Suprapubic skin (tissue), 4 donors: ENCODE data around the gene ZNF665. TPM values are rescaled to one million over a fixed set of nuclear protein-coding genes. Genes with fewer than 3 reads are reported as not detected.

Experiments used
- DNase-seq, 2 donors: peaks; one replicate each; pipeline ENCODE4 v3.0.0-alpha.2; 2019; ENCODE audit warnings: low spot score in 2 of 2
- H3K27ac ChIP-seq: fragments of 200-600 bp; sonication (generic); one replicate; pipeline ENCODE4 v1.5.1; 2019
- H3K27me3 ChIP-seq: fragments of 200-600 bp; sonication (generic); one replicate; pipeline ENCODE4 v1.5.1; 2019
- H3K36me3 ChIP-seq: fragments of 200-600 bp; sonication (generic); one replicate; pipeline ENCODE4 v1.5.1; 2019
- H3K4me1 ChIP-seq: fragments of 200-600 bp; sonication (generic); one replicate; pipeline ENCODE4 v1.5.1; 2019
- H3K4me3 ChIP-seq: fragments of 200-600 bp; sonication (generic); one replicate; pipeline ENCODE4 v1.5.1; 2019; ENCODE audit warnings: mild to moderate bottlenecking
- H3K9me3 ChIP-seq: fragments of 200-600 bp; sonication (generic); one replicate; pipeline ENCODE4 v1.5.1; 2019
- CTCF ChIP-seq, 2 donors: fragments of 200-600 bp in 1 of 2; fragments of 450-650 bp in 1 of 2; sonication (generic) in 1 of 2; IDR thresholded peaks; one replicate each; pipeline ENCODE4 v1.5.1; 2016 to 2019; ENCODE audit warnings: antibody characterized with exemption in 2 of 2, mild to moderate bottlenecking in 1 of 2, moderate library complexity in 1 of 2
- EP300 ChIP-seq: sonication (generic); formaldehyde crosslinking; IDR thresholded peaks from one replicate; pipeline ENCODE4 v1.6.1; 2017; ENCODE audit warnings: antibody characterized with exemption
- POLR2A ChIP-seq, 2 donors: fragments of 450-650 bp; IDR thresholded peaks; one replicate each; pipeline ENCODE4 v1.6.1; 2017; ENCODE audit warnings: antibody characterized with exemption in 2 of 2, mild to moderate bottlenecking in 2 of 2, moderate library complexity in 2 of 2
- POLR2AphosphoS5 ChIP-seq, 3 donors: sonication (generic); formaldehyde crosslinking; IDR thresholded peaks; one replicate each; pipeline ENCODE4 v1.6.1; 2017; ENCODE audit warnings: antibody characterized with exemption in 3 of 3
- WGBS: methylation state at CpG from one replicate; pipeline ENCODE4 v1.1.5; 2018; 5-methylcytosine and 5-hydroxymethylcytosine counted together
- total RNA-seq, 4 donors: library from RNA; depleted of rRNA; stranded (reverse); fragments of >200 nt; gene quantifications; one replicate each; pipeline ENCODE4 v1.1.0, GENCODE V29; 2016

Gene ZNF665
- total RNA-seq, 4 donors from 2014 or later: 2.6 to 17.0 (median 7.6) TPM

DNA sequence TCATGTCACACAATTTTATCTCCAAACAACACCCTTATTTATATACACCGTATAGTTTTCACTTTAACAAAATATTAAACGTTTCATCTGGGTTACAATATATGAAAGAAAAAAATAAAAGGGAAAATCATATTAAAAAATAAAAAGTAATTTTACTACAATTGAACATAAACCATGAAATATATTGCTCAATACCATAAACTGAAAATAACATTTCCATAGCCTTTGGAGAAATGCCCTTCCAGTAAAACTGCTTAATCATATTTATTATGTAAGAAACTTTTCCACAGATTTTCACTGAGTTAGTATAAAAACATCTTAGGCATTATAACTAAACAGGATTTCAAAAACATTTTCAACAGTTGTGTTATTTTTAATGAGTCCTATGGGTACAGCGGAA lies 32.8 kb downstream of the ZNF665 start:
- H3K27ac ChIP-seq: no peak overlapping the region
- H3K4me1 ChIP-seq: peaks cover 23% of the 10 kb centered on the region
- peaks cover 33% of the 10 kb centered on the region for H3K9me3 ChIP-seq
- no peak for DNase-seq
- peaks cover 9% of the 10 kb centered on the region for H3K36me3 ChIP-seq
- TF ChIP-seq POLR2A (IDR thresholded peaks at IDR 0.05) (no peak), EP300 (no peak), CTCF (IDR thresholded peaks at IDR 0.05) (no peak), POLR2AphosphoS5 (IDR thresholded peaks at IDR 0.05) (no peak)
- H3K27me3 ChIP-seq: no peaks in the 10 kb centered on the region
- WGBS: 90% methylated on average over 3 of the region's 3 CpGs
- no peak overlapping the region for H3K4me3 ChIP-seq

DNA sequence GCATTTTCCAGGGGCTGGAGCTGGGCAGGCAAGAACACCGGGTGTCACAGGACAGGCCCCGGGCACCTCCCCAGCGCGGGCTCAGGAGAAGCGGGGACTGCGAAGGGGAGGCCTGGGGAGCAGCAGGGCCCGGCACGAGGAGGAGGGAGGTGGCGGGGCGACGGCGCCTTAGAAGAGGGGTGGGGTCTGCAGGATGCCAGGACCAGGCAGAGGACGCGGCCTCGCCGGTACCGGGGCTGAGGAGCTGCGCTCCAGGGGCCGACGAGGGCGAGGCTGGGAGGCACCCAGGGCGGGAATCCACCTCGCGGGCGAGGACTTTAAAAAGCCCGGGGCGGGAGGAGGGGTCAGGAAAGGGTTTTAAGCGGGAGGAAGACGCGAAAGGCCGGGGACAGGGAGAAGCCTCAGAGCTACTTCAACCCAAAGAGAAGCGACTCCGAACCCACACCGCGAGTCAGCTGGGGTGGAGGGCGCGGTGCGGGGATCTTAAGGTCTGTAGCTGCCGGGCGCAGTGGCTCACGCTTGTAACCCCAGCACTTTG lies 35.0 kb downstream of the ZNF665 start:
- peaks cover 30% of the 10 kb centered on the region for H3K9me3 ChIP-seq
- TF ChIP-seq POLR2AphosphoS5 (IDR thresholded peaks at IDR 0.05) (no peak), POLR2A (IDR thresholded peaks at IDR 0.05) (no peak), EP300 (no peak), CTCF (IDR thresholded peaks at IDR 0.05) (no peak)
- H3K4me1 ChIP-seq: peaks cover 23% of the 10 kb centered on the region
- peak overlapping the region; percentile 62 for H3K4me3 ChIP-seq
- H3K36me3 ChIP-seq: peaks cover 20% of the 10 kb centered on the region
- 0% methylated on average over 35 of the region's 41 CpGs for WGBS
- H3K27me3 ChIP-seq: no peaks in the 10 kb centered on the region
- H3K27ac ChIP-seq: peak overlapping the region; percentile 57
- DNase-seq: peak; percentile 64 to 78

- 25% methylated on average over 7 of the region's 7 CpGs for WGBS
- H3K36me3 ChIP-seq: peaks cover 25% of the 10 kb centered on the region
- peak overlapping the region; percentile 57 for H3K27ac ChIP-seq
- no peak for DNase-seq
- TF ChIP-seq POLR2A (IDR thresholded peaks at IDR 0.05) (no peak), POLR2AphosphoS5 (IDR thresholded peaks at IDR 0.05) (no peak), EP300 (no peak), CTCF (IDR thresholded peaks at IDR 0.05) (no peak)
- no peaks in the 10 kb centered on the region for H3K27me3 ChIP-seq
- peaks cover 24% of the 10 kb centered on the region for H3K9me3 ChIP-seq
- peaks cover 23% of the 10 kb centered on the region for H3K4me1 ChIP-seq
- H3K4me3 ChIP-seq: peak overlapping the region; percentile 62
Measured at GRCh38 chr19:53157626-53158025, 35.5 kb downstream of the ZNF665 start.

- H3K36me3 ChIP-seq: peaks cover 33% of the 10 kb centered on the region
- no peak for TF ChIP-seq POLR2A (IDR thresholded peaks at IDR 0.05)
- no peak for TF ChIP-seq EP300
- no peak for TF ChIP-seq POLR2AphosphoS5 (IDR thresholded peaks at IDR 0.05)
- no peak for TF ChIP-seq CTCF (IDR thresholded peaks at IDR 0.05)
- DNase-seq: no peak
- H3K27ac ChIP-seq: no peak overlapping the region
- no peaks in the 10 kb centered on the region for H3K27me3 ChIP-seq
- 80% methylated on average over 9 of the region's 9 CpGs for WGBS
- peak overlapping the region; percentile 62 for H3K4me3 ChIP-seq
- H3K4me1 ChIP-seq: peaks cover 23% of the 10 kb centered on the region
- H3K9me3 ChIP-seq: peaks cover 24% of the 10 kb centered on the region
Measured at GRCh38 chr19:53156850-53157249, 36.3 kb downstream of the ZNF665 start.

GRCh38 chr19:53147645-53148044 lies 45.5 kb downstream of the ZNF665 start:
- no peaks in the 10 kb centered on the region for H3K4me1 ChIP-seq
- H3K9me3 ChIP-seq: peaks cover 69% of the 10 kb centered on the region
- H3K4me3 ChIP-seq: no peak overlapping the region
- H3K36me3 ChIP-seq: peaks cover 85% of the 10 kb centered on the region
- no peaks in the 10 kb centered on the region for H3K27me3 ChIP-seq
- DNase-seq: no peak
- TF ChIP-seq CTCF (IDR thresholded peaks at IDR 0.05) (no peak), EP300 (no peak), POLR2A (IDR thresholded peaks at IDR 0.05) (no peak), POLR2AphosphoS5 (IDR thresholded peaks at IDR 0.05) (no peak)
- no peak overlapping the region for H3K27ac ChIP-seq
